Activated CD4-positive, alpha-beta memory T cell treated with anti-CD3 and anti-CD28 coated beads for 36 hours (primary cell): ENCODE data around the gene PTPRE. TPM values are rescaled to one million over a fixed set of nuclear protein-coding genes. Genes with fewer than 3 reads are reported as not detected.

Experiments
- CTCF ChIA-PET: fragments of 350-600 bp; sonication (Branson Sonifier 250); formaldehyde crosslinking; loops from one replicate; lab custom pipeline; 2021; ENCODE audit warnings: antibody characterized with exemption, inconsistent platforms; lab: Charles Lee
- POLR2A ChIA-PET: fragments of 350-600 bp; sonication (Branson Sonifier 250); formaldehyde crosslinking; loops from one replicate; lab custom pipeline; 2021; ENCODE audit warnings: antibody characterized with exemption; lab: Charles Lee
- DNase-seq: peaks from one replicate; pipeline ENCODE4 v3.0.0-alpha.2; 2020
- H3K27ac Mint-ChIP-seq: one replicate; pipeline ENCODE4 v1.8.0; 2021; ENCODE audit warnings: mixed read lengths
- H3K27me3 Mint-ChIP-seq: one replicate; pipeline ENCODE4 v1.8.0; 2021; ENCODE audit warnings: mixed read lengths
- H3K36me3 Mint-ChIP-seq: one replicate; pipeline ENCODE4 v1.8.0; 2021; ENCODE audit warnings: mixed read lengths
- H3K4me1 Mint-ChIP-seq: one replicate; pipeline ENCODE4 v1.8.0; 2021; ENCODE audit warnings: low read depth, mixed read lengths
- H3K4me3 Mint-ChIP-seq: one replicate; pipeline ENCODE4 v1.8.0; 2021; ENCODE audit warnings: mild to moderate bottlenecking, mixed read lengths
- H3K9me3 Mint-ChIP-seq: one replicate; pipeline ENCODE4 v1.8.0; 2021; ENCODE audit warnings: mixed read lengths
- intact Hi-C: fragments of 100-400 bp; cut with micrococcal nuclease; formaldehyde crosslinking; loops from one replicate; pipeline ENCODE4 v1.15.1; 2023
- total RNA-seq, 2 experiments: library from RNA; stranded (reverse); gene quantifications; one replicate each; pipeline ENCODE4 v1.2.3, GENCODE V29; 2021

PTPRE gene
- total RNA-seq, 2 experiments from 2014 or later = 29.4 to 34.0 TPM

DNA sequence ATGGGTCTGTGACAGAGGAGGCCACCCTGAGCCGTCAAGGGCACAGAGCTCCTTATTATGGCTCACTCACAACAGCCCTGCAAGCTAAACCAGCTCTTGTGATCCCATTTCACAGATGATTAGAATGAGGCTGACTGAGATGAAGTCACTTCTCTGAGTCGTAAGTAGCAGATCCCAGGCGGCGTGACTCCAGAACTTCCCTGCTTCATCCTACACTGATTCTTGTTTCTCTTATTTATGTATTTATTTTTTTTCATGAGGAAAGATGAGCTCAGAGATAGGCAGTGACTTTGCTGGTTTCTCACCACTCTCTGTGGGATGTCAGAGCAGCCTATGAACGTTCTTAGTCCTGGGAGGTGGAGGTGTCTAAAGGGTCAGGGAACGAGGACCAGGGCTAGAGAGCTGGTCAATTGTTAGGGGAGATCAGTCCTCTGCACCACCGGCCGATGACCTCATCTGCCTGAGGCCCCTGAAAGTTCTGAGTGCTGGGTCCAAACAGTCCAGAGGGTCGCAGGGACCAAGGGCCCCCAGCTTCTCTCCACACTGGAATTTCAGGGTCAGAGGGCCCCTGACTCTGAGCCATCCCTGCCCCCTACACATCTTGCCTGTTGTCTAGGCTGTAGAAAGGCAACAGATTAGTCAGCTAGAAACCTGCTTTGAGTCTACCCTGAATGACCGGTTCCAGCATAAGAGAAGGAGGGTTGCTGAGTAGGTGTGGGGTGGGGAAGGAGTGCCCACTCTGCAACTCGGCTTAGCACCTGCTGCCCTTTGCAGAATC lies 32.0 kb upstream of the PTPRE start:
- Mint-ChIP-seq H3K9me3 (no peaks in the 10 kb centered on the region), H3K4me3 (no peak overlapping the region), H3K27ac (no peak overlapping the region), H3K36me3 (no peaks in the 10 kb centered on the region), H3K27me3 (peaks cover 17% of the 10 kb centered on the region), H3K4me1 (peaks cover 2% of the 10 kb centered on the region)
- CTCF ChIA-PET = interaction anchor here (1.0 to 1.4 kb wide), 2 partner anchors 137 to 194 kb away, joined by 3 to 5 read pairs; no protein-coding TSS in a partner anchor
- no peak for DNase-seq
- POLR2A ChIA-PET = interaction anchor here (1.0 kb wide), 1 partner anchor 12 kb away, joined by 6 read pairs; no protein-coding TSS in a partner anchor
- intact Hi-C loops = no loop called here

DNA sequence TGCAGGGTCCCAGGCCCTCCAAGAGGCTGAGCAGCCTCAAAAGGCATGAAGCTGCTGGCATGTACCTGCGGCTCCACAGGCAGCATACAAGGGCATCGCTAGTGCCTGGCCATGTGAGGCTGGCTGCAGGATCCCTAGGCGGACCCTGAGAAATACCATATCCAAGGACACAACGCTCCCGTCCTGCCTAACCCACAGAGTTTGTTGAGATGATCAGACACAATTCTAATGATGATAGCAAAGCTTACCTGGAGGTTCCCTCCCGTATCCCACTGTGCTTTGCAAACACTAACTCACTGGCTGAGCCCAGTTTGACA lies 31.5 kb upstream of the PTPRE start:
- peaks cover 5% of the 10 kb centered on the region for H3K4me1 Mint-ChIP-seq
- no peak for DNase-seq
- no peak overlapping the region for H3K27ac Mint-ChIP-seq
- ChIA-PET POLR2A (no interaction called here), CTCF (no interaction called here)
- no peak overlapping the region for H3K4me3 Mint-ChIP-seq
- H3K9me3 Mint-ChIP-seq = no peaks in the 10 kb centered on the region
- no peaks in the 10 kb centered on the region for H3K36me3 Mint-ChIP-seq
- H3K27me3 Mint-ChIP-seq = peaks cover 17% of the 10 kb centered on the region
- intact Hi-C loops = no loop called here

DNA sequence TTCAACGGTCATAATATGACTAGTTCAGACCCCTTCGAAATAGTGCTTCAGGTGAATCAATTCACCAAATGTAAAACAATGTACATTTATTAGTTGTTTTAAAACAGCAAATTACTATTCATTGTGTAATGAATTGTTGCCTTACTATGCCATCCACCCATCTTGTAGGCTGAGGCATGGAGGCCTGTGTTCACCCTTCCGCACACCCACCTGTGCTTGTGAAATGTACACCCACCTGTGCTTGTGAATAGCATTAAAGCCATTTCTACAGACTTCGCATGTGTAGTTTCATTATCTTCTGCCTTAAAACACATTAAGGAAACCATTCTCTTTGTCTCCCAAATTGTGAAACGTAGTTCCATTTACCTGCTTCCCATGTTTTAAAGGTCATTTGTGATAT lies 31.0 kb upstream of the PTPRE start:
- no peak for DNase-seq
- no peak overlapping the region for H3K27ac Mint-ChIP-seq
- CTCF ChIA-PET = no interaction called here

GRCh38 chr10:127877116-127877515 lies 29.8 kb upstream of the PTPRE start:
- DNase-seq = no peak

More for the DNA sequence above, 31.0 kb upstream of the PTPRE start:
- Mint-ChIP-seq H3K36me3 (no peaks in the 10 kb centered on the region), H3K9me3 (no peaks in the 10 kb centered on the region), H3K4me3 (no peak overlapping the region), H3K27me3 (peaks cover 16% of the 10 kb centered on the region), H3K4me1 (peaks cover 8% of the 10 kb centered on the region)
- intact Hi-C loops = no loop called here
- POLR2A ChIA-PET = no interaction called here

GRCh38 chr10:127877699-127878098 lies 29.2 kb upstream of the PTPRE start:
- intact Hi-C loops = no loop called here
- Mint-ChIP-seq H3K9me3 (no peaks in the 10 kb centered on the region), H3K4me1 (peaks cover 8% of the 10 kb centered on the region), H3K27ac (no peak overlapping the region), H3K27me3 (peaks cover 5% of the 10 kb centered on the region), H3K36me3 (no peaks in the 10 kb centered on the region), H3K4me3 (no peak overlapping the region)
- no peak for DNase-seq
- CTCF ChIA-PET = no interaction called here
- POLR2A ChIA-PET = no interaction called here

More at GRCh38 chr10:127877116-127877515, 29.8 kb upstream of the PTPRE start:
- no peak overlapping the region for H3K27ac Mint-ChIP-seq
- CTCF ChIA-PET = no interaction called here
- H3K9me3 Mint-ChIP-seq = no peaks in the 10 kb centered on the region
- no peak overlapping the region for H3K4me3 Mint-ChIP-seq
- peaks cover 8% of the 10 kb centered on the region for H3K4me1 Mint-ChIP-seq
- peaks cover 8% of the 10 kb centered on the region for H3K27me3 Mint-ChIP-seq
- POLR2A ChIA-PET = no interaction called here
- no peaks in the 10 kb centered on the region for H3K36me3 Mint-ChIP-seq
- intact Hi-C loops = no loop called here

- H3K4me1 Mint-ChIP-seq = peaks cover 8% of the 10 kb centered on the region
- ChIA-PET CTCF (no interaction called here), POLR2A (interaction anchor here (0.9 kb wide), 1 partner anchor 56 kb away, joined by 3 read pairs; no protein-coding TSS in a partner anchor)
- H3K27ac Mint-ChIP-seq = no peak overlapping the region
- H3K4me3 Mint-ChIP-seq = no peak overlapping the region
- H3K9me3 Mint-ChIP-seq = no peaks in the 10 kb centered on the region
- intact Hi-C loops = no loop called here
- H3K36me3 Mint-ChIP-seq = no peaks in the 10 kb centered on the region
- DNase-seq = no peak
- peaks cover 5% of the 10 kb centered on the region for H3K27me3 Mint-ChIP-seq
Observed at GRCh38 chr10:127878475-127879055, 28.3 kb upstream of the PTPRE start.

DNA sequence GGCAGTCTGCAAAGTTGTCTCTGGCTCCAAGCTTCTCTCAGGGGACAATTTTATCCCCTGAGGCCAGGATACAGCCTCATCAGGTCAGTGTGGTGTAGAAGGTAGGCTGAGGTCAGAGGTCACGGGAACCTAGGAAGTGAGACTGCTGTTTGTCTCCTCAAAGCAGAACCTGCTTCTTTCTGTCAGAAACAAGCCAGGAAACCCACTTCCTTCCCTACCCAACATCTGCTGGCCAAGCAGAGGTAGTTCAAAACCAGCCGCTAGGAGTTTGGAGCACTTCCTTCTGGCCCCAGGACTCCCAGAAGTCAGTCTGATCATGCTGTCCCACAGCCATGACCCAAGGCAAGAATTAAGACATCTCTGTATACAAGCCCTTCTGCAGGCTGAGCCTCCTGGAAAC lies 26.3 kb upstream of the PTPRE start:
- no peak for DNase-seq

GRCh38 chr10:127881262-127881661 lies 25.6 kb upstream of the PTPRE start:
- Mint-ChIP-seq H3K27me3 (no peaks in the 10 kb centered on the region), H3K9me3 (no peaks in the 10 kb centered on the region), H3K27ac (no peak overlapping the region), H3K36me3 (no peaks in the 10 kb centered on the region), H3K4me3 (no peak overlapping the region), H3K4me1 (peaks cover 8% of the 10 kb centered on the region)
- intact Hi-C loops = no loop called here
- no peak for DNase-seq
- ChIA-PET CTCF (no interaction called here), POLR2A (interaction anchor here (0.5 kb wide), 1 partner anchor 14 kb away, joined by 3 read pairs; no protein-coding TSS in a partner anchor)

More for the DNA sequence above, 26.3 kb upstream of the PTPRE start:
- ChIA-PET POLR2A (no interaction called here), CTCF (interaction anchor here (0.8 kb wide), 1 partner anchor 26 kb away, joined by 3 read pairs; no protein-coding TSS in a partner anchor)
- Mint-ChIP-seq H3K36me3 (no peaks in the 10 kb centered on the region), H3K4me3 (no peak overlapping the region), H3K9me3 (no peaks in the 10 kb centered on the region), H3K27me3 (peaks cover 1% of the 10 kb centered on the region), H3K4me1 (peaks cover 8% of the 10 kb centered on the region), H3K27ac (no peak overlapping the region)
- intact Hi-C loops = no loop called here

GRCh38 chr10:127882391-127882790 lies 24.5 kb upstream of the PTPRE start:
- DNase-seq = no peak
- Mint-ChIP-seq H3K36me3 (no peaks in the 10 kb centered on the region), H3K9me3 (no peaks in the 10 kb centered on the region), H3K27ac (no peak overlapping the region), H3K4me1 (peaks cover 8% of the 10 kb centered on the region), H3K4me3 (no peak overlapping the region), H3K27me3 (no peaks in the 10 kb centered on the region)
- ChIA-PET POLR2A (no interaction called here), CTCF (no interaction called here)
- intact Hi-C loops = no loop called here

GRCh38 chr10:127882801-127883459 lies 24.0 kb upstream of the PTPRE start:
- no peaks in the 10 kb centered on the region for H3K36me3 Mint-ChIP-seq
- intact Hi-C loops = no loop called here
- peaks cover 6% of the 10 kb centered on the region for H3K4me1 Mint-ChIP-seq
- no peak for DNase-seq
- H3K27me3 Mint-ChIP-seq = peaks cover 4% of the 10 kb centered on the region
- H3K4me3 Mint-ChIP-seq = no peak overlapping the region
- H3K9me3 Mint-ChIP-seq = no peaks in the 10 kb centered on the region
- no peak overlapping the region for H3K27ac Mint-ChIP-seq
- CTCF ChIA-PET = no interaction called here
- POLR2A ChIA-PET = no interaction called here

DNA sequence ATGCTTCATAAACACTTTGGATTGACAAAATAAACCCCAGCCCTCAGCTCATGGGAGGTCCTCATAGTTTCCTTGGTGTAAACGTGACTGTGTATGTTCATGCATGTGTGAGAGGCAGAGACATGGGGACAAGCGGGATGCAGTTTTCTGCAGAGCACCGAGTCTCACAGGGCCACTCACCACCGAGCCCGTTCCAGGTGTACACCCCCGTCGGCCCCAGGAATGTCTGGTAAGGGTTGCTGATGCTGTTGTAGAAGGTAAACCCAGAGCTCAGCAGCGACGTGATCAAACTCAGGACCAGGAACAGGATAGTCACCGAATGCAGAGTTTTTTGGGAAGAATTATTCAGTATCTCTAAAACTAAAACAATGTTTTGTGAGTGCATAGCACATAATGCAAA lies 23.4 kb upstream of the PTPRE start:
- DNase-seq = no peak
- Mint-ChIP-seq H3K36me3 (no peaks in the 10 kb centered on the region), H3K4me3 (no peak overlapping the region), H3K4me1 (peaks cover 6% of the 10 kb centered on the region), H3K27me3 (peaks cover 4% of the 10 kb centered on the region), H3K27ac (no peak overlapping the region), H3K9me3 (no peaks in the 10 kb centered on the region)
- intact Hi-C loops = no loop called here
- CTCF ChIA-PET = no interaction called here
- POLR2A ChIA-PET = no interaction called here

DNA sequence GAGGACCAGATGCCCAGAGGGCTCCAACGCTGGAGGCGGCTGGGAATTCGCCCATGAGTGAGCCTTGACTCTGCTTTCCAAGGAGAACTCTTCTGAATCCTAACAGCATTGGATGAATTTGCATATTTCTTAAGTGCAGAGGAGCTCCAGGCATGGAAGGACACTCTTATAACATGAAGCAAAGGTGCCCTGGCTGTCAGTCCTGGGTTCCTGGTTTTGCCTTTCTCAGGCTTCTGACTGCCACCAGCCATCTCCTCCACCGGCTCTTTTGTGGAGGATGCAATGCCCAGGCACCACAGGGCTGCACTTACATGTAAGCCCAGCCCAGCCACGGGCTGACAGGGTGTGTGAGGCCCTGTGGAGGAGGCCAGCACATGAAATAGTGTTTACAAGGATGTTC lies 22.4 kb upstream of the PTPRE start:
- CTCF ChIA-PET = no interaction called here
- intact Hi-C loops = no loop called here
- no peak for DNase-seq
- no peaks in the 10 kb centered on the region for H3K9me3 Mint-ChIP-seq
- no peak overlapping the region for H3K27ac Mint-ChIP-seq
- POLR2A ChIA-PET = no interaction called here
- H3K36me3 Mint-ChIP-seq = no peaks in the 10 kb centered on the region
- H3K4me3 Mint-ChIP-seq = no peak overlapping the region
- peaks cover 4% of the 10 kb centered on the region for H3K27me3 Mint-ChIP-seq
- peaks cover 6% of the 10 kb centered on the region for H3K4me1 Mint-ChIP-seq
